Measurements from ENCODE around the gene RFLNA.

Gene RFLNA

GRCh38 chr12:124294780-124295341, at the start of gene RFLNA:
Gene RFLNA, plus strand, starts transcription at chr12:124295093. Its CDS starts 337 bp downstream, at chr12:124295430.
- DNase-seq, result peak in 2 of 51 donors; percentile 20 to 25

GRCh38 chr12:124247331-124247730, 47.6 kb upstream of the RFLNA start:
- no peak for DNase-seq

- no peak for DNase-seq
Measured at GRCh38 chr12:124248941-124249825, 45.7 kb upstream of the RFLNA start.

GRCh38 chr12:124251186-124251585, 43.7 kb upstream of the RFLNA start:
- no peak for DNase-seq

- no peak for DNase-seq
Measured at GRCh38 chr12:124252964-124253363, 41.9 kb upstream of the RFLNA start.

GRCh38 chr12:124254126-124254525, 40.8 kb upstream of the RFLNA start:
- no peak for DNase-seq

GRCh38 chr12:124259154-124260066, 35.5 kb upstream of the RFLNA start:
- no peak for DNase-seq

GRCh38 chr12:124261885-124262284, 33.0 kb upstream of the RFLNA start:
- DNase-seq, result no peak

GRCh38 chr12:124264089-124264795, 30.7 kb upstream of the RFLNA start:
- no peak for DNase-seq

GRCh38 chr12:124264879-124265278, 30.0 kb upstream of the RFLNA start:
- no peak for DNase-seq

- DNase-seq, result no peak
Measured at GRCh38 chr12:124267205-124267778, 27.6 kb upstream of the RFLNA start.

- DNase-seq, result no peak
Measured at GRCh38 chr12:124270671-124271070, 24.2 kb upstream of the RFLNA start.

GRCh38 chr12:124273630-124274029, 21.3 kb upstream of the RFLNA start:
- DNase-seq, result no peak

GRCh38 chr12:124276337-124276736, 18.6 kb upstream of the RFLNA start:
- DNase-seq, result no peak

- no peak for DNase-seq
Measured at GRCh38 chr12:124277394-124278241, 17.3 kb upstream of the RFLNA start.

GRCh38 chr12:124278389-124279101, 16.3 kb upstream of the RFLNA start:
- peak in 25 of 51 donors; percentile 6 to 74 (median 37) for DNase-seq

- DNase-seq, result no peak
Measured at GRCh38 chr12:124279315-124279714, 15.6 kb upstream of the RFLNA start.

- peak in 7 of 51 donors; percentile 13 to 44 (median 18) for DNase-seq
Measured at GRCh38 chr12:124279846-124280360, 15.0 kb upstream of the RFLNA start.

- DNase-seq, result no peak
Measured at GRCh38 chr12:124281309-124281708, 13.6 kb upstream of the RFLNA start.
